ENCODE results near the gene FRMD8. TPM values are rescaled to one million over a fixed set of nuclear protein-coding genes. Genes with fewer than 3 reads are reported as not detected.

The FRMD8 gene
- total and polyA plus RNA-seq, 2 donors (not counting 3 experiments of a cell fraction or from before 2014, with no cell fraction given): 36.4 to 53.9 TPM

DNA sequence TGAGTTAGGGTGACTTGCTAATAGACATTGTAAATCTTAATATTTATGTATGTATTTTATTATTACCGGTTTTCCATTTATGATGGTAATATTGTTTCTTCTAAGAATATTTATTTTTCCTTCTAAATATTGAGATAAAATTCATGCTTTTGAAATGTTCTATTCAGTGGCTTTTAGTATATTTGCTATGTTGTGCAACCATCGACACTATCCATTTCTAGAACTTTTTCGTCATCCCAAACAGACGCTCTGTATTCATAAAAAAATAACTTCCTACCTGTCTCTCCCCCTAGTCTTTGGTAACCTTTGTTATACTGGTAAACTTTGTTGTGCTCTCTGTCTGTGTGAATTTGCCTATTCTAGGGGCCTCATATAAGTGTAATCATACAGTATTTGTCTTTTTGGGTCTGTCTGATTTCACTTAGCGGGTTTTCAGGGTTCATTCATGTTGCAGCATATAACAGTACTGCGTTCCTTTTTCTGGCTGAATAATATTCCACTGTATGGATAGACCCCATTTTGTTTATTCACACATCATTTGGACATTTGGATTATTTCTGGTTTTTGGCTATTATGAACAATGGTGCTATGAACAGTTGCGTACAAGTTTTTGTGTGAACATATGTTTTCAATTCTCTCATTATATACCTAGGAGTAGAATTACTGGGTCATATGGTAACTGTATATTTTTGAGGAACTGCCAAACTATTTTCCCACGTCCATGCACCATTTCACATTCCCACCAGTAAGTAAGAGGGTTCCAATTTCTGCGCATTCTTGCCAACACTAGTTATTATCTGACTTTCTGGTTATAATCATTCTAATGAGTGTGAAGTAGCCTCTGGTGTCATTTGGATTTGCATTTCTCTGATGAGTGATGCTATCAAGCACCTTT lies 52.1 kb downstream of the FRMD8 start:
- H3K4me3 ChIP-seq (replicated peaks in 1 of 3; ENCODE audit: insufficient read depth in 1 of 3, low read depth in 1 of 3, low read length in 3 of 3): no peak overlapping the region
- TF ChIP-seq MAX (IDR thresholded peaks at IDR 0.05; ENCODE audit: insufficient read depth, insufficient read length) (no peak), POLR2AphosphoS5 (IDR thresholded peaks at IDR 0.05; ENCODE audit: insufficient read depth, low read depth, low read length) (peak; percentile 16)
- H3K9me1 ChIP-seq (replicated peaks; ENCODE audit: control insufficient read depth, extremely low read depth, insufficient read depth, low read length): no peaks in the 10 kb centered on the region
- intact Hi-C loops (cut with micrococcal nuclease): no loop called here
- DNase-seq (ENCODE audit: low read depth, low spot score): peak; percentile 29
- BruUV-seq (replicated peaks): no TSS peak
- ChIA-PET POLR2A (interaction anchor here (2.3 kb wide), 1 partner anchor 61 kb away, joined by 8 read pairs; the partner anchor contains the start of gene MALAT1), CTCF (interaction anchor here (1.9 kb wide), 1 partner anchor 72 kb away, joined by 14 read pairs; no protein-coding TSS in a partner anchor)
- no peak overlapping the region for H2AFZ ChIP-seq (ENCODE audit: low read depth, low read length)
- dilution Hi-C loops (cut with MboI; ENCODE audit: extremely low pct_ligation_motif_present, low sequenced_read_pairs): no loop called here
- H3K27me3 ChIP-seq (ENCODE audit: control insufficient read depth in 2 of 2, insufficient read depth in 2 of 2, low read length in 2 of 2): no peaks in the 10 kb centered on the region
- no peak overlapping the region for H3K27ac ChIP-seq (ENCODE audit: insufficient read depth, low read depth, low read length)
- no peak overlapping the region for H3K9ac ChIP-seq (replicated peaks; ENCODE audit: extremely low read depth, insufficient read depth, low read length)
- peaks cover 82% of the 10 kb centered on the region for H3K79me2 ChIP-seq (ENCODE audit: control insufficient read depth, insufficient read depth, low read length)
- H3K9me3 ChIP-seq (replicated peaks; ENCODE audit: control insufficient read depth, insufficient read depth, low read length): no peaks in the 10 kb centered on the region
- FAIRE-seq: no peak
- H3K36me3 ChIP-seq (ENCODE audit: control insufficient read depth in 2 of 2, extremely low read depth in 1 of 2, insufficient read depth in 2 of 2, low read length in 2 of 2): peaks cover 25 to 33% of the 10 kb centered on the region in 2 experiments
- peaks cover 10% of the 10 kb centered on the region for H3K4me1 ChIP-seq (ENCODE audit: control insufficient read depth, extremely low read depth, insufficient read depth, low read length)
- peaks cover 12% of the 10 kb centered on the region for H4K20me1 ChIP-seq (replicated peaks; ENCODE audit: control insufficient read depth, extremely low read depth, insufficient read depth, low read length)
- no peak overlapping the region for H3K4me2 ChIP-seq (ENCODE audit: insufficient read depth, low read length)

- no peak overlapping the region for H3K27ac ChIP-seq (ENCODE audit: insufficient read depth, low read depth, low read length)
- FAIRE-seq: no peak
- H3K79me2 ChIP-seq (ENCODE audit: control insufficient read depth, insufficient read depth, low read length): peaks cover 76% of the 10 kb centered on the region
Measured at GRCh38 chr11:65439331-65440181, 53.1 kb downstream of the FRMD8 start.

More at GRCh38 chr11:65439331-65440181, 53.1 kb downstream of the FRMD8 start:
- H3K4me1 ChIP-seq (ENCODE audit: control insufficient read depth, extremely low read depth, insufficient read depth, low read length): peaks cover 4% of the 10 kb centered on the region
- DNase-seq (ENCODE audit: low read depth, low spot score): peak; percentile 32
- H3K4me3 ChIP-seq (replicated peaks in 1 of 3; ENCODE audit: insufficient read depth in 1 of 3, low read depth in 1 of 3, low read length in 3 of 3): no peak overlapping the region
- no peak overlapping the region for H3K9ac ChIP-seq (replicated peaks; ENCODE audit: extremely low read depth, insufficient read depth, low read length)
- H3K4me2 ChIP-seq (ENCODE audit: insufficient read depth, low read length): no peak overlapping the region
- POLR2A ChIA-PET: interaction anchor here (0.7 to 1.0 kb wide), 2 partner anchors 65 to 77 kb away, joined by 3 to 4 read pairs; no protein-coding TSS in a partner anchor
- TF ChIP-seq FOS (IDR thresholded peaks at IDR 0.05; ENCODE audit: borderline replicate concordance, insufficient read depth, low read length) (no peak), POLR2A (IDR thresholded peaks at IDR 0.05; ENCODE audit: low read depth, low read length) (peak; percentile 40), POLR2AphosphoS5 (IDR thresholded peaks at IDR 0.05; ENCODE audit: insufficient read depth, low read depth, low read length) (no peak)
- intact Hi-C loops (cut with micrococcal nuclease) (no loop called here), dilution Hi-C loops (cut with MboI; ENCODE audit: extremely low pct_ligation_motif_present, low sequenced_read_pairs) (no loop called here)
- H2AFZ ChIP-seq (ENCODE audit: low read depth, low read length): no peak overlapping the region
- no peaks in the 10 kb centered on the region for H3K9me1 ChIP-seq (replicated peaks; ENCODE audit: control insufficient read depth, extremely low read depth, insufficient read depth, low read length)
- CTCF ChIA-PET: interaction anchor here (1.5 kb wide), 1 partner anchor 24 kb away, joined by 5 read pairs; no protein-coding TSS in a partner anchor
- H3K36me3 ChIP-seq (ENCODE audit: control insufficient read depth in 2 of 2, extremely low read depth in 1 of 2, insufficient read depth in 2 of 2, low read length in 2 of 2): peaks cover 23 to 32% of the 10 kb centered on the region in 2 experiments
- H3K9me3 ChIP-seq (replicated peaks; ENCODE audit: control insufficient read depth, insufficient read depth, low read length): no peaks in the 10 kb centered on the region
- H3K27me3 ChIP-seq (ENCODE audit: control insufficient read depth in 2 of 2, insufficient read depth in 2 of 2, low read length in 2 of 2): no peaks in the 10 kb centered on the region
- H4K20me1 ChIP-seq (replicated peaks; ENCODE audit: control insufficient read depth, extremely low read depth, insufficient read depth, low read length): peaks cover 9% of the 10 kb centered on the region
- TSS peak; percentile 1 for BruUV-seq (replicated peaks)
